Measurements from ENCODE around the gene ZNF106.

DNA sequence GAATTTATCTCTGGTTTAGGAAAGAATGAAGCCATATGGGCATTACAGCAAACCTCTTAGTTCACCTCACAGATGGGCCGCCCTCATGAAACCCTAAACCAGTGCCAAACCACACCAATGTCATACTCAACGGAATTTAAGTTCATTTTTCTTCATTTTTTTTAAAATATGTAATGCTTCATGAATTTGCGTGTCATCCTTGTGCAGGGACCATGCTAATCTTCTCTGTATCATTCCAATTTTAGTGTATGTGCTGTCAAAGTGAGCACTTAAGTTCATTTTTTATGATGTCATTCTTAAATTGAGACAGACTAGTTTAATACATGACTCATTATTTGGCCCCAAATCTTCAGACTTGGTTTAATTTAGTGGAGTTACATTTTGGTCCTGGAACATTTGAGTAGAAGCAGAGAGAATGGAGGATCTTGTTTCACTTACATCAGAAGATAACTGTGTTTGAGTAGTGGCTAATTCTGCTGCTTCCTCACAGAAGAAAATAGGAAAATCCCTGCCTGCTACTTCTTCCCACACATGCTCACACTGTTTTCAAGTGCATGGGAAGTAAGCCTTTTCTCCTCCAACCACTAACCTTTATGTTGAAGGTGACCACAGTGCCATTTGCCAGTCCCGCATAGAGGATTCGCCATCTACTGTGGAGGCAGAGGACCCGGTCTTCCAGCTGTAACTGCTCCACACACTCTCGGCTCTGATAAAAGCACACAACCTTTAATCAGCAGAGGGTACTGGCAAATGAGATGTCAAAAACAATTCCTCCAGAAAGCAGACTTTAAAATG, 63.3 kb downstream of the ZNF106 start:
- TF ChIP-seq, protein P1, sequence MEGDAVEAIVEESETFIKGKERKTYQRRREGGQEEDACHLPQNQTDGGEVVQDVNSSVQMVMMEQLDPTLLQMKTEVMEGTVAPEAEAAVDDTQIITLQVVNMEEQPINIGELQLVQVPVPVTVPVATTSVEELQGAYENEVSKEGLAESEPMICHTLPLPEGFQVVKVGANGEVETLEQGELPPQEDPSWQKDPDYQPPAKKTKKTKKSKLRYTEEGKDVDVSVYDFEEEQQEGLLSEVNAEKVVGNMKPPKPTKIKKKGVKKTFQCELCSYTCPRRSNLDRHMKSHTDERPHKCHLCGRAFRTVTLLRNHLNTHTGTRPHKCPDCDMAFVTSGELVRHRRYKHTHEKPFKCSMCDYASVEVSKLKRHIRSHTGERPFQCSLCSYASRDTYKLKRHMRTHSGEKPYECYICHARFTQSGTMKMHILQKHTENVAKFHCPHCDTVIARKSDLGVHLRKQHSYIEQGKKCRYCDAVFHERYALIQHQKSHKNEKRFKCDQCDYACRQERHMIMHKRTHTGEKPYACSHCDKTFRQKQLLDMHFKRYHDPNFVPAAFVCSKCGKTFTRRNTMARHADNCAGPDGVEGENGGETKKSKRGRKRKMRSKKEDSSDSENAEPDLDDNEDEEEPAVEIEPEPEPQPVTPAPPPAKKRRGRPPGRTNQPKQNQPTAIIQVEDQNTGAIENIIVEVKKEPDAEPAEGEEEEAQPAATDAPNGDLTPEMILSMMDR (IDR thresholded peaks at IDR 0.05), result no peak
- no peak for TF ChIP-seq POLR2A (IDR thresholded peaks at IDR 0.05)

Data from right lobe of liver (tissue), 4 donors.